Activated CD8-positive, alpha-beta memory T cell treated with anti-CD3 and anti-CD28 coated beads, Interleukin-2, amount 50 U/mL, for 24 hours (primary cell): ENCODE data around the gene SCIN.
"Not testable (repeated sequence)": the region's sequence is repeated elsewhere in the genome, so short reads cannot be mapped to it uniquely, and the experiment has no call there.

Source experiments
- DNase-seq: peaks from one replicate; pipeline ENCODE4 v3.0.0-alpha.2; 2020; ENCODE audit errors: extremely low read depth

The SCIN gene

GRCh38 chr7:12687718-12688171 is 117.2 kb downstream of the SCIN start:
- no peak for DNase-seq

GRCh38 chr7:12688485-12689170 is 118.1 kb downstream of the SCIN start:
- not testable (repeated sequence) for DNase-seq

- DNase-seq = no peak
Observed at GRCh38 chr7:12689451-12689850, 118.9 kb downstream of the SCIN start.

GRCh38 chr7:12690041-12690878 is 119.7 kb downstream of the SCIN start:
- DNase-seq = no peak

GRCh38 chr7:12691388-12691787 is 120.9 kb downstream of the SCIN start:
- DNase-seq = not testable (repeated sequence)

GRCh38 chr7:12692035-12692434 is 121.5 kb downstream of the SCIN start:
- no peak for DNase-seq

- no peak for DNase-seq
Observed at GRCh38 chr7:12692479-12693259, 122.1 kb downstream of the SCIN start.

GRCh38 chr7:12694817-12695216 is 124.3 kb downstream of the SCIN start:
- DNase-seq = no peak

- DNase-seq = no peak
Observed at GRCh38 chr7:12695965-12696364, 125.4 kb downstream of the SCIN start.

GRCh38 chr7:12699299-12699698 is 128.8 kb downstream of the SCIN start:
- DNase-seq = no peak

- DNase-seq = no peak
Observed at GRCh38 chr7:12701433-12701832, 130.9 kb downstream of the SCIN start.

GRCh38 chr7:12703881-12704280 is 133.4 kb downstream of the SCIN start:
- DNase-seq = no peak

GRCh38 chr7:12705878-12706277 is 135.4 kb downstream of the SCIN start:
- DNase-seq = no peak

- DNase-seq = no peak
Observed at GRCh38 chr7:12706900-12707536, 136.5 kb downstream of the SCIN start.

- DNase-seq = no peak
Observed at GRCh38 chr7:12708314-12708713, 137.8 kb downstream of the SCIN start.
